ENCODE data around the gene ANO2.
"Not testable (repeated sequence)": the region's sequence is repeated elsewhere in the genome, so short reads cannot be mapped to it uniquely, and the experiment has no call there.

ANO2 gene

GRCh38 chr12:5716201-5716600 is 228.9 kb downstream of the ANO2 start:
- DNase-seq = no peak

- no peak for DNase-seq
These were observed 230.0 kb downstream of the ANO2 start for GRCh38 chr12:5715021-5715420.

- DNase-seq = no peak
These were observed 231.4 kb downstream of the ANO2 start for GRCh38 chr12:5713599-5714081.

GRCh38 chr12:5710260-5710878 is 234.7 kb downstream of the ANO2 start:
- DNase-seq = no peak

GRCh38 chr12:5708371-5708770 is 236.7 kb downstream of the ANO2 start:
- no peak for DNase-seq

GRCh38 chr12:5706247-5706646 is 238.8 kb downstream of the ANO2 start:
- DNase-seq = no peak

- DNase-seq = no peak
These were observed 239.3 kb downstream of the ANO2 start for GRCh38 chr12:5705791-5706190.

- DNase-seq = no peak
These were observed 250.2 kb downstream of the ANO2 start for GRCh38 chr12:5694759-5695409.

- no peak for DNase-seq
These were observed 252.2 kb downstream of the ANO2 start for GRCh38 chr12:5692850-5693249.

GRCh38 chr12:5691943-5692342 is 253.1 kb downstream of the ANO2 start:
- DNase-seq = no peak

GRCh38 chr12:5690240-5690639 is 254.8 kb downstream of the ANO2 start:
- no peak for DNase-seq

- no peak for DNase-seq
These were observed 255.3 kb downstream of the ANO2 start for GRCh38 chr12:5689773-5690172.

GRCh38 chr12:5688226-5688625 is 256.8 kb downstream of the ANO2 start:
- no peak for DNase-seq

- DNase-seq = no peak
These were observed 259.1 kb downstream of the ANO2 start for GRCh38 chr12:5685935-5686334.

- no peak for DNase-seq
These were observed 260.1 kb downstream of the ANO2 start for GRCh38 chr12:5684989-5685388.

GRCh38 chr12:5682581-5682980 is 262.5 kb downstream of the ANO2 start:
- DNase-seq = no peak

- no peak for DNase-seq
These were observed 266.9 kb downstream of the ANO2 start for GRCh38 chr12:5678176-5678575.

- not testable (repeated sequence) for DNase-seq
These were observed 275.4 kb downstream of the ANO2 start for GRCh38 chr12:5669624-5670023.

- no peak for DNase-seq
These were observed 279.4 kb downstream of the ANO2 start for GRCh38 chr12:5665615-5666014.

GRCh38 chr12:5661811-5662210 is 283.2 kb downstream of the ANO2 start:
- no peak for DNase-seq

GRCh38 chr12:5660238-5660637 is 284.8 kb downstream of the ANO2 start:
- DNase-seq = no peak

- DNase-seq = not testable (repeated sequence)
These were observed 286.6 kb downstream of the ANO2 start for GRCh38 chr12:5658339-5658941.

GRCh38 chr12:5656836-5657235 is 288.2 kb downstream of the ANO2 start:
- no peak for DNase-seq

GRCh38 chr12:5655120-5655519 is 289.9 kb downstream of the ANO2 start:
- DNase-seq = no peak
